K562 (cell line): ENCODE results near the gene HNRNPF. TPM values are rescaled to one million over a fixed set of nuclear protein-coding genes. Genes with fewer than 3 reads are reported as not detected.
A peak's percentile ranks its signal among the peaks of the same experiment; 100 is the strongest.

ENCODE experiments used
- BRF1 ChIP-seq: IDR thresholded peaks from 3 replicates; pipeline ENCODE4 v1.6.1; 2011; ENCODE audit warnings: borderline replicate concordance, mild to moderate bottlenecking; ENCODE audit not compliant: insufficient read length; ENCODE audit errors: extremely low read depth
- GATA2 ChIP-seq: sonication (generic); formaldehyde crosslinking; IDR thresholded peaks from 2 replicates; pipeline ENCODE4 v1.4.0; 2020; ENCODE audit warnings: mild to moderate bottlenecking, missing genetic modification reagents
- HDAC3 ChIP-seq: fragments of 450-650 bp; IDR thresholded peaks from 2 replicates; pipeline ENCODE4 v1.6.1; 2018; ENCODE audit warnings: borderline replicate concordance, mild to moderate bottlenecking, moderate library complexity; ENCODE audit not compliant: partially characterized antibody
- JUND ChIP-seq, 2 experiments: IDR thresholded peaks; 2 replicates in 1 of 2; 3 replicates in 1 of 2; pipeline ENCODE4 v1.6.1; 2011; ENCODE audit warnings: borderline replicate concordance in 2 of 2, low read depth in 2 of 2, low read length in 2 of 2, improper control_type of control experiment in 1 of 2, missing biosample characterization in 1 of 2, missing genetic modification characterization in 1 of 2, missing genetic modification reagents in 1 of 2
- MLX ChIP-seq, 2 experiments: fragments of 450-650 bp in 1 of 2; sonication (generic) in 1 of 2; formaldehyde crosslinking; conservative IDR thresholded peaks; 2 replicates each; pipeline versions ENCODE4 v1.4.0 to v1.8.1; 2020 to 2022; ENCODE audit warnings: mild to moderate bottlenecking in 1 of 2, missing genetic modification reagents in 1 of 2
- MXI1 ChIP-seq: IDR thresholded peaks from 2 replicates; pipeline ENCODE4 v1.6.1; 2011; ENCODE audit warnings: low read depth, mild to moderate bottlenecking, improper control_type of control experiment, low read length
- RBBP5 ChIP-seq: fragments of 200-600 bp; sonication (generic); IDR thresholded peaks from 2 replicates; pipeline ENCODE4 v1.6.1; 2012; ENCODE audit warnings: borderline replicate concordance, mild to moderate bottlenecking, low read length, control low read depth, inconsistent platforms; ENCODE audit not compliant: insufficient read depth, poor library complexity, severe bottlenecking
- SMARCE1 ChIP-seq: fragments of 450-650 bp; IDR thresholded peaks from 2 replicates; pipeline ENCODE4 v1.7.1; 2016; ENCODE audit warnings: mild to moderate bottlenecking
- SNRNP70 ChIP-seq: fragments of 200-400 bp; formaldehyde crosslinking; optimal IDR thresholded peaks from 2 replicates; pipeline ENCODE3; 2017; ENCODE audit warnings: low read depth, low read length
- TEAD1 ChIP-seq, 2 experiments: fragments of 450-650 bp in 1 of 2; sonication (generic) in 1 of 2; formaldehyde crosslinking; IDR thresholded peaks; 2 replicates each; pipeline versions ENCODE4 v1.4.0 to v1.8.0; 2020 to 2022; ENCODE audit warnings: mild to moderate bottlenecking in 2 of 2, missing genetic modification reagents in 1 of 2
- ZBED1 ChIP-seq: IDR thresholded peaks from 2 replicates; pipeline ENCODE4 v1.6.1; 2014
- ZBTB49 ChIP-seq: sonication (generic); formaldehyde crosslinking; IDR thresholded peaks from 2 replicates; pipeline ENCODE4 v1.8.0; 2022; ENCODE audit warnings: missing genetic modification reagents, mild to moderate bottlenecking, borderline replicate concordance
- ZNF3 ChIP-seq: fragments of 250-450 bp; sonication (Bioruptor Pico); IDR thresholded peaks from 2 replicates; pipeline ENCODE4 v1.5.0; 2021; ENCODE audit warnings: mild to moderate bottlenecking, moderate library complexity
- ZNF384 ChIP-seq: IDR thresholded peaks from 2 replicates; pipeline ENCODE4 v1.6.1; 2012; ENCODE audit warnings: low read depth, low read length, improper control_type of control experiment
- ZNF551 ChIP-seq: fragments of 250-450 bp; sonication (Bioruptor Pico); IDR thresholded peaks from 2 replicates; pipeline ENCODE4 v1.5.0; 2021; ENCODE audit warnings: mild to moderate bottlenecking, moderate library complexity
- ZNF586 ChIP-seq: fragments of 450-650 bp; formaldehyde crosslinking; conservative IDR thresholded peaks from 2 replicates; pipeline ENCODE4 v1.4.0; 2020; ENCODE audit warnings: mild to moderate bottlenecking, moderate library complexity
- polyA plus RNA-seq, 8 experiments: library from polyadenylated mRNA; depleted of rRNA in 4 of 8; stranded (reverse) in 5 of 8; unstranded in 3 of 8; fragments of >200 nt; fragmentation: Nextera tagmentation in 2 of 8; fragmentation: Illumina TruSeq in 1 of 8; extraction: Ambion mirVana in 2 of 8; extraction: Trizol in 1 of 8; gene quantifications; 2 replicates each; pipeline versions ENCODE4 v1.2.1 to v1.2.3, GENCODE V29; 2011 to 2014; ENCODE audit warnings: inconsistent platforms in 1 of 8, missing spikeins in 1 of 8
- total RNA-seq, 7 experiments: library from RNA; depleted of rRNA in 6 of 7; stranded (reverse); fragments of >200 nt in 6 of 7; fragmentation: Illumina TruSeq in 2 of 7; extraction: Trizol in 2 of 7; gene quantifications; 2 replicates each; pipeline versions ENCODE4 v1.2.1 to v1.2.3, GENCODE V29; 2011 to 2021; ENCODE audit warnings: low replicate concordance in 1 of 7
- TF ChIP-seq, protein P1 (sequence below): fragments of 450-650 bp; conservative IDR thresholded peaks from 2 replicates; pipeline ENCODE4 v1.6.1; 2016; ENCODE audit warnings: missing genetic modification characterization, low read depth, mild to moderate bottlenecking, missing compliant biosample characterization, moderate library complexity
- TF ChIP-seq, protein P2 (sequence below), 2 experiments: IDR thresholded peaks; 2 replicates each; pipeline ENCODE4 v1.6.1; 2011; ENCODE audit warnings: borderline replicate concordance in 1 of 2, control low read depth in 1 of 2, low read depth in 1 of 2, low read length in 1 of 2, mild to moderate bottlenecking in 1 of 2, mixed read lengths in 1 of 2, moderate library complexity in 1 of 2; ENCODE audit not compliant: insufficient read depth in 1 of 2, insufficient read length in 1 of 2, poor library complexity in 1 of 2, severe bottlenecking in 1 of 2; ENCODE audit errors: extremely low read depth in 1 of 2

HNRNPF gene
- total and polyA plus RNA-seq, 9 of the 15 experiments (the other 6 are each of a cell fraction or from before 2014, with no cell fraction given) = 192 to 489 (median 416) TPM

- TF ChIP-seq SMARCE1 (no peak), TEAD1 (CRISPR knock-in tag; IDR thresholded peaks at IDR 0.05) (no peak), SNRNP70 (no peak), ZBTB49 (CRISPR knock-in tag) (0 out of 2 replicates have a peak, but pooled peaks have one; percentile 17), ZNF384 (peak; percentile 40), ZNF551 (CRISPR knock-in tag) (no peak), ZNF586 (no peak), ZNF3 (CRISPR knock-in tag) (no peak), MXI1 (no peak), ZBED1 (no peak), BRF1 (no peak), JUND (IDR thresholded peaks at IDR 0.05; ENCODE audit: borderline replicate concordance, low read depth, low read length) (peak; percentile 77), JUND (tag; IDR thresholded peaks at IDR 0.05; ENCODE audit: borderline replicate concordance, low read depth, low read length) (no peak; the same call in 2 of the 3 replicates), RBBP5 (no peak), MLX (CRISPR knock-in tag; conservative IDR thresholded peaks at IDR 0.05) (no peak), GATA2 (CRISPR knock-in tag) (peak; percentile 70), HDAC3 (no peak)
- TF ChIP-seq, protein P1, sequence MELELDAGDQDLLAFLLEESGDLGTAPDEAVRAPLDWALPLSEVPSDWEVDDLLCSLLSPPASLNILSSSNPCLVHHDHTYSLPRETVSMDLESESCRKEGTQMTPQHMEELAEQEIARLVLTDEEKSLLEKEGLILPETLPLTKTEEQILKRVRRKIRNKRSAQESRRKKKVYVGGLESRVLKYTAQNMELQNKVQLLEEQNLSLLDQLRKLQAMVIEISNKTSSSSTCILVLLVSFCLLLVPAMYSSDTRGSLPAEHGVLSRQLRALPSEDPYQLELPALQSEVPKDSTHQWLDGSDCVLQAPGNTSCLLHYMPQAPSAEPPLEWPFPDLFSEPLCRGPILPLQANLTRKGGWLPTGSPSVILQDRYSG = no peak
- TF ChIP-seq, protein P2, sequence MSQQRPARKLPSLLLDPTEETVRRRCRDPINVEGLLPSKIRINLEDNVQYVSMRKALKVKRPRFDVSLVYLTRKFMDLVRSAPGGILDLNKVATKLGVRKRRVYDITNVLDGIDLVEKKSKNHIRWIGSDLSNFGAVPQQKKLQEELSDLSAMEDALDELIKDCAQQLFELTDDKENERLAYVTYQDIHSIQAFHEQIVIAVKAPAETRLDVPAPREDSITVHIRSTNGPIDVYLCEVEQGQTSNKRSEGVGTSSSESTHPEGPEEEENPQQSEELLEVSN (IDR thresholded peaks at IDR 0.05; ENCODE audit: borderline replicate concordance in 1 of 2, extremely low read depth in 1 of 2, insufficient read depth in 1 of 2, insufficient read length in 1 of 2, low read depth in 1 of 2, low read length in 1 of 2, poor library complexity in 1 of 2, severe bottlenecking in 1 of 2) = no peak
These were observed 60.3 kb downstream of the HNRNPF start (continued) for GRCh38 chr10:43348511-43349312.
